ENCODE measurements around the gene COL1A1.

COL1A1 gene

GRCh38 chr17:50201276-50201854 is at the start of gene COL1A1:
Gene COL1A1, minus strand, starts transcription at chr17:50201631. Its CDS starts 118 bp downstream, at chr17:50201513.
- DNase-seq (ENCODE audit: low read depth), result no peak

DNA sequence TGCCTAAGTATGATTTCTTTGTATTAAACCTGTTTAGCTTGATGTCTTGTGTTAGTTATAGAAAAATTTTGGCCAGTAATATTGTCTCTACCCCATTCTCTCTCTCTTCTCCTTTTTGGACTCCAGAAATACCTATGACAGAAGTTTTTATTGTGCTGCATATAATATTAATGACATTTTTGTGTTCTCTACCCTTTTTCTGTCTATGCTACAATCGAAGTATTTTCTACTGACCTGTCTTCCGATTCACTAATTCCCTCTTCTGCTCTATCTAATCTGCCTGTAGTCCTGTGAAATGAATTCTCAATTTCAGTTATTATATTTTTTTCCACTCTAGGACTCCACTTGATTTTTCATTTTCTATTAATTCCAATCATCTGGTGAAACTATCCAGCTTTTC is 46.8 kb upstream of the COL1A1 start:
- DNase-seq (ENCODE audit: low read depth), result no peak

GRCh38 chr17:50244771-50245170 is 43.3 kb upstream of the COL1A1 start:
- no peak for DNase-seq (ENCODE audit: low read depth)

- DNase-seq (ENCODE audit: low read depth), result no peak
Measured at GRCh38 chr17:50241431-50241830, 40.0 kb upstream of the COL1A1 start.

- no peak for DNase-seq (ENCODE audit: low read depth)
Measured at GRCh38 chr17:50240851-50241250, 39.4 kb upstream of the COL1A1 start.

DNA sequence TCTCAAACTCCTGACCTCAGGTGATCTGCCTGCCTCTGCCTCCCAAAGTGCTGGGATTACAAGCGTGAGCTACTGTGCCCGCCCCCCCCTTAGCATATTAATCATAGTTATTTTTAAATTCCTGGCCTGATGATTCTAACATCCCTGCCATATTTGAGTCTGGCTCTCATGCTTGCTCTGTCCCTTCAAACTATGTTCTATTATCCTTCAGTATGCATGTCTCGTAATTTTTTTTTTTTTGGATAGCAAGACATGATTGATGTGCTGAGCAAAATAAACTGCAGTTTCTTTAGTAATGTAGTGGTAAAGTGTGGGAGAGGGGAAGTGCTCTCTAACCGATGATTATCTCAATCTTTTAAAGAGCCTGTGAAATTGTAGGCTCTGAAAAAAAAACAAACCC is 38.5 kb upstream of the COL1A1 start:
- no peak for DNase-seq (ENCODE audit: low read depth)

DNA sequence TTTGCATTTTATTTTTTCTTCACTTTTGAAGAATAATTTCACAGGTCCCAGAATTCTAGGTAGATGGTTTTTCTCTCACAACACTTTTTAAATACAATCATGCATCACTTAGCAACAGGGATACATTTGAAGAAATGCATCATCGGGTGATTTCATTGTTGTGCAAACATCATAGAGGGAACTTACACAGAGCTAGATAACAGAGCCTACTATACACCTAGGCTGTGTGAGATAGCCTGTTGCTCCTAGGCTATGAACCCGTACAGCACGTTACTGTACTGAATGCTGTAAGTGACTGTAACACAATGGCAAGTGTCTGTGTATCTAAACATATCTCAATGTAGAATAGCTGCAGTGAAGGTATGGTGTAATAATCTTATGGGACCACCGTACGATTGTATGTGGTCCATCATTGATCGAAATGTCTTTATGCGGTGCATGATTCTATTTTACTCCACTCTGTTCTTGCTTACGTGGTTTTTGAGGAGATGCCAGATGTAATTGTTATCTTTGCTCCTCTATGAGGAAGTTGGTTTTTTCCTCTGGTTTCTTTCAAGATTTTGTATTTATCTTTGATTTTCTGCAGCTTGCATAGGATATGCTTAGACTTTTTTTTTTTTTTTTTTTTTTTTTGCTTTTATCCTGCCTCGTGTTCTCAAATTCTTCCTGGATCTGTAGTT is 37.3 kb upstream of the COL1A1 start:
- DNase-seq (ENCODE audit: low read depth), result no peak

DNA sequence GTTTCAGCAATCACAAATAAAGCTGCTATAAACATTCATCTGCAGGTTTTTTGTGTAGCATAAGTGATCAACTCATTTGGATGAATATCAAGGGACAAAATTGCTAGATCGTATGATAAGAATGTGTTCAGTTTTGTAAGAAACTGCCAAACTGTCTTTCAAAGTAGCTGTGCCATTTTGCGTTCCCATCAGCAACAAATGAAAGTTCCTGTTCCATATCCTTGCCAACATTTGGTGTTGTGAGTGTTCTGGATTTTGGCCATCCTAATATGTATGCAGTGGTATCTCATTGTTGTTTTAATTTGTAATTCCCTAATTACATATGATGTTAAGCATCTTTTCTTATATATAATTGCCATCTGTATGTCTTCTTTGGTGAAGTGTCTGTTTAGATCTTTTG is 36.5 kb upstream of the COL1A1 start:
- DNase-seq (ENCODE audit: low read depth), result no peak

DNA sequence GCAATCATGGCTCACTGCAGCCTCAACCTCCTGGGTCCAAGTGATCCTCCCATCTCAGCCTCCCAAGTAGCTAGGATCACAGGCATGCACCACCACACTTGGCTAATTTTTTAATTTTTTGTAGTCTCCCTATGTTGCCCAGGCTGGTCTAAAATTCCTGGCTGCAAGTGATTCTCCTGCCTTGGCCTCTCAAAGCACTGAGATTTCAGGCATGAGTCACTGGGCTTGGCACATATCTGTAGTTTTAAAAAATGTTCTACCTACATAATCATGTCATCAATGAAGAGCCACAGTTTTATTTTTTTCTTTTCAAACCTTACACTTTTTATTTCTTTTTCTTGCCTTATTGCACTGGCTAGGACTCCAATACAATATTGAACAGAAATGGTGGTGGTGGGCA is 33.1 kb upstream of the COL1A1 start:
- DNase-seq (ENCODE audit: low read depth), result no peak

- no peak for DNase-seq (ENCODE audit: low read depth)
Measured at GRCh38 chr17:50225701-50226240, 24.3 kb upstream of the COL1A1 start.

GRCh38 chr17:50222922-50223321 is 21.5 kb upstream of the COL1A1 start:
- no peak for DNase-seq (ENCODE audit: low read depth)

GRCh38 chr17:50221864-50222545 is 20.6 kb upstream of the COL1A1 start:
- DNase-seq (ENCODE audit: low read depth), result no peak

GRCh38 chr17:50221266-50221863 is 19.9 kb upstream of the COL1A1 start:
- no peak for DNase-seq (ENCODE audit: low read depth)

- no peak for DNase-seq (ENCODE audit: low read depth)
Measured at GRCh38 chr17:50220811-50221210, 19.4 kb upstream of the COL1A1 start.

- no peak for DNase-seq (ENCODE audit: low read depth)
Measured at GRCh38 chr17:50219939-50220465, 18.6 kb upstream of the COL1A1 start.

- DNase-seq (ENCODE audit: low read depth), result no peak
Measured at GRCh38 chr17:50219342-50219741, 17.9 kb upstream of the COL1A1 start.

GRCh38 chr17:50218771-50219315 is 17.4 kb upstream of the COL1A1 start:
- no peak for DNase-seq (ENCODE audit: low read depth)

GRCh38 chr17:50218071-50218759 is 16.8 kb upstream of the COL1A1 start:
- DNase-seq (ENCODE audit: low read depth), result no peak

DNA sequence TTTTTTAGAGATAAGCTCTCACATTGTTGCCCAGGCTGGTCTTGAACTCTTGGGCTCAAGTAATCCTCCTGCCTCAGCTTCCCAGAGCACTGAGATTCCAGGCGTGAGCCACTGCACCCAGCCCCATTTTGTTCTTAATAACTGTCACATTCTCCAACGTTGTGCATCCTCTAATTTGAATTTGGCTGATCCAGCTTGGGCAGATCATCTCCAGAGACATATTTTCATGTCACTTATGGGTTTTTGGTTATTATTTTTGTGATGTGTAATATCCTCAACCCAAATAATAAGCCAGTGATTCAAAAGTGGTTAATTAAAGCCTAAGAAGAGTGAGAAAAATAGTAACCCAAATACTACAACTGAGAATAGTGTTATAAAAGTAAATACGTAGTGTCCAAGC is 16.2 kb upstream of the COL1A1 start:
- no peak for DNase-seq (ENCODE audit: low read depth)

GRCh38 chr17:50214976-50215760 is 13.7 kb upstream of the COL1A1 start:
- DNase-seq (ENCODE audit: low read depth), result no peak
